GM21576 (cell line): Measurements from ENCODE around the gene FAM98C.

Experiments used
- ATAC-seq: cut with Tn5 transposase; IDR thresholded peaks from one replicate; pipeline ENCODE4 v1.9.1; 2021; ENCODE audit warnings: mild to moderate bottlenecking, moderate library complexity; ENCODE audit not compliant: unreplicated experiment

FAM98C gene

GRCh38 chr19:38452430-38453366 is 49.8 kb downstream of the FAM98C start:
- no peak for ATAC-seq

DNA sequence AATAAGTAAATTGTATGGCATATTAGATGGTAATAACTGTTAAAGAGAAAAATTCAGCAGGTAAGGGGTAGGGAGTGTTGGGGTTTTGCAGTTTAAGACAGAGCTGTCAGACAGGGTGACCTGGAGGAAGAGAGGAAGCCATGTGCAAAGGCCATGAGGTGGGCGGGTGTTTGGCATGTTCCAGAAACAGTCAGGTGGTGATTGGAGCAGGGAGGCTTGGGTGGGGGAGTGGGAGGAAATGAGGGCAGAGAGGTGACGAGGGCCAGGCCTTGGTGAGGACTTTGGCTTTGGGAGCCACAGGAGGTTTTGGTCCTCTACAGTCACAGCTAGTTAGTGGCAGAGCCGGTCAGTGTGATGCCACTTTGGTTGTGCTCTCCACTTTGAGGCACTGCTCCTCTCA is 50.7 kb downstream of the FAM98C start:
- no peak for ATAC-seq

DNA sequence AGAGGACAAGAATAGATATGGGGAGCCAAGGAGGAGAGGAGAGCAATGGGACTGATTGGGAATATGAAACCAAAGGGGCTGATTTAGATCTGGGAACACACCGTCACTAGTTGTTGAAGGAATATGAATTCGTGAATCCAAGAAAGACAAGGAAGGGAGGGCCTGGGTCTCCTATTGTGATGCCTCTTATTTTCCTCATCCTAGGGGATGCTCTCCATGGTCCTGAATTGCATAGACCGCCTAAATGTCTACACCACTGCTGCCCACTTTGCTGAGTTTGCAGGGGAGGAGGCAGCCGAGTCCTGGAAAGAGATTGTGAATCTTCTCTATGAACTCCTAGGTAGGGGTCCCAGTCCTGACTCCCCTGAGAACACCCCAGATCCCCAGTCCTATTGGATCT is 52.1 kb downstream of the FAM98C start:
- ATAC-seq = no peak

DNA sequence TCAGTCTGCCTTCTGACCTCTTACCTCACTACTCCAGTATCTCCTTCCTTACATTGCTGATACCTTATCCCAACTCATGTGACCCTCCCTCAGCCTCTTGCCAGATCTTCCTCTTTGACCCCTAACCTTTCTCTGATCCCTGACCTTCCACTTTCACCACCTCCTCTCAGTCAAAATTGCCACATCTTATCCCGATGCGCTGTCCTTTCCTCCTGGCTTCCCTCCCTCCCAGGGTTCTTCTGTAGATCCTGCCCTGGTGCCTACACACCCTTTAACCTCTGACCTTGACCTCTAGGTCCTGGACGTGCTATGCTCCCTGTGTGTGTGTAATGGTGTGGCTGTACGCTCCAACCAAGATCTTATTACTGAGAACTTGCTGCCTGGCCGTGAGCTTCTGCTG is 54.3 kb downstream of the FAM98C start:
- ATAC-seq = no peak

DNA sequence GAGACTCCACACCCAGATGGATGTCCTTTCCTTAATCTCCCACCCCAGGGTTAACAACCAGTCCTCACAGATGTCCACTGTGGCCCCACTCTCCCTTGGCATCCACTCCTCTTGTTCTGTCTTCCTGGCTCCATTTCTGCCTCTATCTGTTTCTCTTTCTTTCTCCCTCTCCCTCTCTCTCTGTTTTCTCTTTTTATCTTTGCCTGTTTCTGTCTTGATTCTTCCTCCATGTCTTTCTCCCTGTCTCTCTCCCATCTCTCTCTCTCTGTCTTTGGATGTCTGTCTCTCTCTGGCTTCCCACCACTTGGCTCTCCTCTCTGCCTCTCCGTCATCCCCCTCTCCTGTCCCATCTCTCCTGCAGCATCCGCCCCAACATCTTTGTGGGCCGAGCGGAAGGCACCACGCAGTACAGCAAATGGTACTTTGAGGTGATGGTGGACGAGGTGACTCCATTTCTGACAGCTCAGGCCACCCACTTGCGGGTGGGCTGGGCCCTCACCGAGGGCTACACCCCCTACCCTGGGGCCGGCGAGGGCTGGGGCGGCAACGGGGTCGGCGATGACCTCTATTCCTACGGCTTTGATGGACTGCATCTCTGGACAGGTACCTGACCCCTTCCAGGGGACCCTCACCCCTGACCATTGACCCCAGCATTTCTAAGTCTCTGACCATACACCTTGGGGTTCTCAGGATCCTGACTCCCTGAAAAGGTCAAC is 55.0 kb downstream of the FAM98C start:
- no peak for ATAC-seq
